Stimulated activated CD8-positive, alpha-beta memory T cell treated with anti-CD3 and anti-CD28 coated beads, Interleukin-12 subunit alpha, Interleukin-12 subunit beta, amount 100 ng/mL, for 24 hours (primary cell): ENCODE data around the gene OPCML.

Source experiments
- DNase-seq: peaks from one replicate; pipeline ENCODE4 v3.0.0-alpha.2; 2020; ENCODE audit errors: extremely low read depth

Gene OPCML

GRCh38 chr11:133038850-133039249 is 493.5 kb downstream of the OPCML start:
- DNase-seq = no peak

GRCh38 chr11:133034929-133035328 is 497.4 kb downstream of the OPCML start:
- no peak for DNase-seq

- DNase-seq = no peak
Measured at GRCh38 chr11:133029107-133029506, 503.2 kb downstream of the OPCML start.

- no peak for DNase-seq
Measured at GRCh38 chr11:133026952-133027351, 505.3 kb downstream of the OPCML start.

GRCh38 chr11:133024301-133024700 is 508.0 kb downstream of the OPCML start:
- DNase-seq = no peak

GRCh38 chr11:133023232-133023631 is 509.1 kb downstream of the OPCML start:
- no peak for DNase-seq

- no peak for DNase-seq
Measured at GRCh38 chr11:133021553-133021952, 510.7 kb downstream of the OPCML start.

- DNase-seq = no peak
Measured at GRCh38 chr11:133020372-133020714, 512.0 kb downstream of the OPCML start.

- no peak for DNase-seq
Measured at GRCh38 chr11:133019545-133020371, 512.5 kb downstream of the OPCML start.

GRCh38 chr11:133015457-133015856 is 516.8 kb downstream of the OPCML start:
- no peak for DNase-seq

- no peak for DNase-seq
Measured at GRCh38 chr11:133014337-133014736, 518.0 kb downstream of the OPCML start.

GRCh38 chr11:133012803-133013202 is 519.5 kb downstream of the OPCML start:
- DNase-seq = no peak

- DNase-seq = no peak
Measured at GRCh38 chr11:133011604-133012003, 520.7 kb downstream of the OPCML start.

- no peak for DNase-seq
Measured at GRCh38 chr11:133007027-133007584, 525.2 kb downstream of the OPCML start.

GRCh38 chr11:133004369-133004768 is 527.9 kb downstream of the OPCML start:
- DNase-seq = no peak

GRCh38 chr11:132999516-132999915 is 532.8 kb downstream of the OPCML start:
- DNase-seq = no peak

GRCh38 chr11:132999031-132999430 is 533.3 kb downstream of the OPCML start:
- DNase-seq = no peak

GRCh38 chr11:132997396-132997795 is 534.9 kb downstream of the OPCML start:
- no peak for DNase-seq

- DNase-seq = no peak
Measured at GRCh38 chr11:132994966-132995365, 537.3 kb downstream of the OPCML start.

- no peak for DNase-seq
Measured at GRCh38 chr11:132993991-132994502, 538.3 kb downstream of the OPCML start.

GRCh38 chr11:132992838-132993631 is 539.3 kb downstream of the OPCML start:
- no peak for DNase-seq

GRCh38 chr11:132988411-132988810 is 543.9 kb downstream of the OPCML start:
- DNase-seq = no peak

GRCh38 chr11:132987936-132988335 is 544.4 kb downstream of the OPCML start:
- no peak for DNase-seq
